GM18502 (cell line): ENCODE results near the gene INHBC.
"Not testable (repeated sequence)": the region's sequence is repeated elsewhere in the genome, so short reads cannot be mapped to it uniquely, and the experiment has no call there.

Experiments used
- ATAC-seq: cut with Tn5 transposase; IDR thresholded peaks from one replicate; pipeline ENCODE4 v1.9.1; 2021; ENCODE audit warnings: mild to moderate bottlenecking; ENCODE audit not compliant: unreplicated experiment, poor library complexity

Gene INHBC, protein sequence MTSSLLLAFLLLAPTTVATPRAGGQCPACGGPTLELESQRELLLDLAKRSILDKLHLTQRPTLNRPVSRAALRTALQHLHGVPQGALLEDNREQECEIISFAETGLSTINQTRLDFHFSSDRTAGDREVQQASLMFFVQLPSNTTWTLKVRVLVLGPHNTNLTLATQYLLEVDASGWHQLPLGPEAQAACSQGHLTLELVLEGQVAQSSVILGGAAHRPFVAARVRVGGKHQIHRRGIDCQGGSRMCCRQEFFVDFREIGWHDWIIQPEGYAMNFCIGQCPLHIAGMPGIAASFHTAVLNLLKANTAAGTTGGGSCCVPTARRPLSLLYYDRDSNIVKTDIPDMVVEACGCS

DNA sequence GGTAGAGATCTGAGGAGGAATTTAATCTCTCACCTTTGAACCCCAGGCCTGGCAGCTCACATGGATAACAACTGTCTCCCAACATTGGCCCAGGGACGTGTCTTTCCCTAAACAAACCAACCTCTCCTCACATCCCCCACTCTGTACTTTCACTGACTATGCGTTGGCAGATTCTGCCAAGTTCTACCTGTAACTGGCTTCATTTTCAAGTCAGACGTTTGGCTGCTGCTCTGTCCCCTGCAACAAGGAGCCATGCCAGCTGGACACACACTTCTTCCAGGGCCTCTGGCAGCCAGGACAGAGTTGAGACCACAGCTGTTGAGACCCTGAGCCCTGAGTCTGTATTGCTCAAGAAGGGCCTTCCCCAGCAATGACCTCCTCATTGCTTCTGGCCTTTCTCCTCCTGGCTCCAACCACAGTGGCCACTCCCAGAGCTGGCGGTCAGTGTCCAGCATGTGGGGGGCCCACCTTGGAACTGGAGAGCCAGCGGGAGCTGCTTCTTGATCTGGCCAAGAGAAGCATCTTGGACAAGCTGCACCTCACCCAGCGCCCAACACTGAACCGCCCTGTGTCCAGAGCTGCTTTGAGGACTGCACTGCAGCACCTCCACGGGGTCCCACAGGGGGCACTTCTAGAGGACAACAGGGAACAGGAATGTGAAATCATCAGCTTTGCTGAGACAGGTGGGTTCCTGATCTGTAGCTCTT, at the start of gene INHBC:
Gene INHBC (plus strand): TSS at position 268 of the 707 bp plus-strand sequence. CDS start 103 bp downstream, at position 371.
- ATAC-seq, result no peak

DNA sequence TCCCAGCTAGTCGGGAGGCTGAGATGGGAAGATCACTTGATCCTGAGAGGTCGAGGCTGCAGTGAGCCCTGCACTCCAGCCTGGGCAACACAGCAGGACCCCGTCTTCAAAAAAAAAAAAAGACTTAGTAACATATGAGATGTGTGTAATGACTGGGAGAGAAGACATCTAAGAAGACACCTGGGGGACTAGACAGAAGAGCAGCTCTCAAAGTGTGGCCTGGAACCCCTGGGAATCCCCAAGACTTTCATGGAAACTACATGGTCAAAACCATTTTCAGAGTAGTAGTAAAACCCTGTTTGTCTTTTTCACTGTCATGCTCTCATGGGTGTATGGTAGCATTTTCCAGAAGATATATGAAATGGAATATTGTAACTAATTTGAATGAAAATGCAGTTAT, 49.0 kb upstream of the INHBC start:
- no peak for ATAC-seq

DNA sequence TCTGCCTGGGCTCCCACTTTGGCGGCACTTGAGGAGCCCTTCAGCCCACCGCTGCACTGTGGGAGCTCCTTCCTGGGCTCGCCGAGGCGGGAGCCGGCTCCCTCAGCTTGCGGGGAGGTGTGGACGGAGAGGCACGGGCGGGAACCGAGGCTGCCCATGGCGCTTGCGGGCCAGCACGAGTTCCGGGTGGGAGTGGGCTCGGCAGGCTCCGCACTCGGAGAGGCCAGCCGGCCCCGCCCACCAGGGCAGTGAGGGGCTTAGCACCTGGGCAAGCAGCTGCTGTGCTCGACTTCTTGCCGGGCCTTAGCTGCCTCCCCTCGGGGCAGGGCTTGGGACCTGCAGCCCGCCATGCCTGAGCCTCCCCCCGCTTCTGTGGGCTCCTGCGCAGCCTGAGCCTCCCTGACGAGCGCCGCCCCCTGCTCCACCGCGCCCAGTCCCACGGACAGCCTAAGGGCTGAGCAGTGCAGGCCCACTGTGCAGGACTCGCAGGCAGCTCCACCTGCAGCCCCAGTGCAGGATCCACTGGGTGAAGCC, 48.3 kb upstream of the INHBC start:
- ATAC-seq, result no peak

DNA sequence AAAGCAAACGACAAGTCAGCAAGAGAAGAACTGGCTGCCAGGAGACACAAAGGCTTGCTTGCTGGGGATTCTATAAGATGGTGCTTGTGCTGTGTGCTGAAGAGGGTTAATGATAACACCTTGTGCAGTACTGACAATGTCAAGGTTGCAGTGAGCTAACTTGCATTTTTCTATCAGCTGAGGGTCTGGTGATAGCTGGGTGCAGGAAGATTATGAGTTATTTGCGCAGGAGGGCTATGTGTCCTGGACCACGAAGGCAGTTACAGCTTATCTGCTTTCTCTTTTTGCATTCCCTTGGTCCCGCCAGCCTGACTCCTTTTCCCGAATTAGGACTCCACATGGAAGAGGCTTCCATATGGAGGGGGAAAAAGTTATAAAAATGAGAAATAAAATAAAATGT, 46.2 kb upstream of the INHBC start:
- ATAC-seq, result no peak

DNA sequence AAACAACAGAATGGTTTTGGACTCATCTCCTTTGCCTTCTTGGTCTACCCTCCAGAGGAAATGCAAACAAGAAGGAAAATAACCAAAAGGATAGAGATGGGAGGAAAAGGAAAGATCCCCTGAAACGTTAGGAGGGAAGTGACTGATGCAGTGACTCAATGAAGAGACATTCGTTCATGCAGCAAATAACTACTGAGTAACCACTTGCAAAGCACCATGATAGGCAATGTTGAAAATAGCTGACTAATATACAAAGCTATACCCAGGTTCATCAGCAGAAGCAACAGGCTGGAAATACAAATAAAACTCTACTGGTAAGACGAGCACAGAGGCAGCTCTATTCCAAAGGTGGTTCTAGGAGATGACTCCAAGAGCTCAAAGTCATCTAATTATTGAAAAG, 45.6 kb upstream of the INHBC start:
- no peak for ATAC-seq

DNA sequence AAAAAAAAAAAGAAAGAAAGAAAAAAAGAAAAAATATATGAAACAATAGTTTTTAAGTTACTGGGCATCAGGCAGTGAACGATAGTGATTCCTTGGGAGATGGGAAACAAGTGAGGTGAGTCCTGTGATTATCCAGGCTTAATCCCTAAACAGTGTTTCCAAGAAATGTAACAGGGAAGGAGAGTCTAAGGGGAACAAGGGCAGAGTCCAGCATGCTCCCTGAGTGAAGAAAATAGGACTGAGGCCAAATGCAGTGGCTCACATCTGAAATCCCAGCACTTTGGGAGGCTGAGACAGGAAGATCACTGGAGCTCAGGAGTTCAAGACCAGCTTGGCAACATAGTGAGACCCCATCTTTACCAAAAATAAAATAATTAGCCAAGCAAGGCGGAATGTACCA, 44.4 kb upstream of the INHBC start:
- no peak for ATAC-seq

DNA sequence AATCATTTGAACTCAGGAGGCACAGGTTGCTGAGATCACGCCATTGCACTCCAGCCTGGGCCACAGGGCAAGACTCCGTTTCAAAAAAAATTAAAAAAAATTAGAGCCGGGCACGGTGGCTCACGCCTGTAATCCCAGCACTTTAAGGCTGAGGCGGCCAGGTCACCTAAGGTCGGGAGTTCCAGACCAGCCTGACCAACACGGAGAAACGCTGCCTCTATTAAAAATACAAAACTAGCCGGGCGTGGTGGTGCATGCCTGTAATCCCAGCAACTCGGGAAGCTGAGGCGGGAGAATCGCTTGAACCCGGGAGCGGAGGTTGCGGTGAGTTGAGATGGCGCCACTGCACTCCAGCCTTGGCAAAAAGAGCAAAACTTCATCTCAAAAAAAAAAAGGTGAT, 39.5 kb upstream of the INHBC start:
- ATAC-seq, result no peak

DNA sequence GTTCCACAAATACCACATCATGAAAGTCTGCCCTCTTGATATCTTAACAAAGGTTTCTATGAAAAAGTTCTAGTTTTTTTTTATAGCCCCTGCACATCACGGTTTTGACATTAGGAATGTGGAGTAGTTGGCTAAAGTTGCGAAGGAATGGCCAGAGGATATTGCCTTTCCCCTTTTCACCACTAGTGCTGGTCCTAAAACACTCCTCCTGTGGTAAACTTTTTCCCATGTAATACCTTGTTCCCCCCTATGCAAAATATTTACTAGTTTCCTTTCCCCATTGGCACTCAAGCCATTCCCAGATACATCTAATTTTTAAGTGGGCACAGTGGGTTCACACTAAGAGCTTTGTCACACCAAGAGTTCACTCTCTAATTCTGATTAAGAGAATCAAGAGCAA, 37.1 kb upstream of the INHBC start:
- no peak for ATAC-seq

DNA sequence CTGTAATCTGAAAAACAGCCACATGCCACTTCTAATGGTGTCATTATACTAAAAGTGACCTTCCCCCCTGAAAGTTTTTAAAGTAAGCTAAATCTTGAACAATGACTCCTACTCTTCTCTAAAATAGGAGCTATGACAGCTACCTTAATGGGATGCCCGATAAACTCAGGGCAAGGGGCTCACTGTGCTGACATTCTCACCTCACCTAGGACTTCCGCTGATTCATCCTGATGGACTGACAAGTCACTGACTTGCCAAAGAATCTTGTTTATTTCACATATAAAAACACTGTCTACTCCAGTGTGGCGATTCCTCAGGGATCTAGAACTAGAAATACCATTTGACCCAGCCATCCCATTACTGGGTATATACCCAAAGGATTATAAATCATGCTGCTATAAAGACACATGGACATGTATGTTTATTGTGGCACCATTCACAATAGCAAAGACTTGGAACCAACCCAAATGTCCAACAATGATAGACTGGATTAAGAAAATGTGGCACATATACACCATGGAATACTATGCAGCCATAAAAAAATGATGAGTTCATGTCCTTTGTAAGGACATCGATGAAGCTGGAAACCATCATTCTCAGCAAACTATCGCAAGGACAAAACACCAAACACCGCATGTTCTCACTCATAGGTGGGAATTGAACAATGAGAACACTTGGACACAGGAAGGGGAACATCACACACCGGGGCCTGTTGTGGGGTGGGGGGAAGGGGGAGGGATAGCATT, 34.7 kb upstream of the INHBC start:
- ATAC-seq, result not testable (repeated sequence)

DNA sequence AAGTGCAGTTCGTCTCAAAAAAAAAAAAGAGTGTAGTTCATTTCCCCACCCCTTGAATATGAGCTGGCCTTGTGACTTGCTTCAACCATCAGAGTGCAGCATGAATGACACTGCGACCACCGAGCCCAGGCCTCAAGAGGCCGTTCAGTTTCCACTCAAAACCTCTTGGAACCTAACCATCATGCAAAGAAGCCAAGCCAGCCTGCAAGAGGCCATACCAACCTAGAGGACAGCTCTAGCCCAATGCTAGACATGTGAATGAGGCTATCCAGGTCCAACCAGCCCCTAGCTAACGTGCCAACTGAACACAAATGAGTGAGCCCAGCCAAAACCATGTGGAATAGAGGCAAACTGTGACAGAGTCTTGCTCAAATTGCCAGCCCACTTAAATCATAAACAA, 33.4 kb upstream of the INHBC start:
- no peak for ATAC-seq

DNA sequence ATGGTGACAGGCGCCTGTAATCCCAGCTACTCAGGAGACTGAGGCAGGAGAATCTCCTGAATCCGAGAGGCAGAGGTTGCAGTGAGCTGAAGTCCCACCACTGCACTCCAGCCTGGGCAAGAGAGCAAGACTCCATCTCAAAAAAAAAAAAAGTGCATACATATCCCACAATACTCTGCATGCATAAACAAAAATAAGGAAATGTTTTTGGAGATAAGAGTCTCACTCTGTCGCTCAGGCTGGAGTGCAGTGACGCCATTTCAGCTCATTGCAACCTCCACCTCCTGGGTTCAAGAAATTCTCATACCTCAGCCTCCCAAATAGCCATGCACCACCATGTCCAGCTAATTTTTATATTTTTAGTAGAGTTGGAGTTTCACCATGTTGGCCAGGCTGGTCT, 32.4 kb upstream of the INHBC start:
- ATAC-seq, result not testable (repeated sequence)

DNA sequence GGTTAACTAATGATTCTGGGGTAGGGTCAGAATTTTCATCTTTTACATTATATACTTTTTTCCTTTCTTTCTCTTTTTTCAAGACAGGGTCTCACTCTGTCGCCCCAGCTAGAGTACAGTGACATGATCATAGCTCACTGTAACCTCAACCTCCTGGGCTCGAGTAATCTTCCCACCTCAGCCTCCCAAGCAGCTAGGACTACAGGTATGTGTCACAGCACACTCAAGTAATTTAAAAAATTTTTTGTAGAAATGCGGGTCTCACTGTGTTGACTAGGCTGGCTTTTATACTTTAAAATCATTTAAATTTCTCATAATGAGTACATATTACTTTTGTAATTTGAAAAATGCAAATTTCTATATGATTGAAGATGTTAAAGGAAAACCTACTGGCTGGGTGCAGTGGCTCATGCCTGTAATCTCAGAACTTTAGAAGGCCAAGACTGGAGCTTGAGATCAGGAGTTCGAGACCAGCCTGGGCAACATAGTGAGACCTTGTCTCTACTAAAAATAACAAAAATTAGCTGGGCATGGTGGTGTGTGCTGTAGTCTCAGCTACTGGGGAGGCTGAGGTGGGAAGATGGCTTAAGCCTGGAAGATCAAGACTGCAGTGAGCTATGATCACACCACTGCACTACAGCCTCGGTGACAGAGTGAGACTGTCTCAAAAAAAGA, 29.5 kb upstream of the INHBC start:
- no peak for ATAC-seq

DNA sequence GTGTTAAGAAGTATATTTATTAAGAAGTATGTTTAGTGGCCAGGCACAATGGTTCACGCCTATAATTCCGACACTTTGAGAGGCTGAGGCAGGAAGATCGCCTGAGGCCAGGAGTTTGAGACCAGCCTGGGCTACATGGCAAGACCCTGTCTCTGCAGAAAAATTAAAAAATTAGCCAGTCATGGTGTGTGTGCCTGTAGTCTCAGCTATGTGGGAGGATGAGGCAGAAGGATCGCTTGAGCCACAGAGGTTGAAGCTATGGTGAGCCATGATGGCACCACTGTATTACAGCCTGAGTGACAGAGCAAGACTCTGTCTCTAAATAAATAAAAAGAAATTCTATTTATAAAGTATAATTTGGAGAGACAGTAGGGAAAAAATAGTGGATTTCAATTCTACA, 24.1 kb upstream of the INHBC start:
- no peak for ATAC-seq

DNA sequence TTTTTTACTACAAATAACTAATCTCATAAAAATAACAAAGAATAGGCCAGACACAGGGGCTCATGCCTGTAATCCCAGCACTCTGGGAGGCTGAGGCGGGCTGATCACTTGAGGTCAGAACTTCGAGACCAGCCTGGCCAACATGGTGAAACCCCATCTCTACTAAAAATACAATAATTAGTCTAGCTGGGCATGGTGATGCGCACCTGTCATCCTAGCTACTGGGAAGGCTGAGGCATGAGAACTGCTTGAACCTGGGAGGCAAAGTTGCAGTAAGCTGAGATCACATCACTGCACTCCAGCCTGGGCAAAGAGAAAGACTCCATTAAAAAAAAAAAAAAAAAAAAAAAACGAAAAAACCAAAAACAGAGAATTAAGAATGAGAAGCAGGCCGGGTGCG, 20.4 kb upstream of the INHBC start:
- ATAC-seq, result not testable (repeated sequence)

DNA sequence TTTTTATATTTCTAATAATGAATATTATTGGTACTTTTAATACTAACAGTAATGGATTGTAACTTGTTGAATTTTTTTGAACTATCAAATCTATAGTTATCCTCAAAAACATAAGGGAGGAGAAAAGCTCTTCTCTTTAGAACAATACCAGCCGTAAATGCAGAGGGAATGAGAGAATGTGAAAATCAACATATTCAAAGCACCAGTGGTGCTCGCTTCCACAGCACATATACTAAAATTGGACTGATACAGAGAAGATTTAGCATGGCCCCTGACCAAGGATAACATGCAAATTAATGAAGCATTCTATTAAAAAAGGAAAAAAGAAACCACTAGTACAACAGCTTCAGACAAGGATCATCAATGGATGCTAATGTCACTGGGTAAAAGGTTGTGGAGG, 19.5 kb upstream of the INHBC start:
- ATAC-seq, result no peak

DNA sequence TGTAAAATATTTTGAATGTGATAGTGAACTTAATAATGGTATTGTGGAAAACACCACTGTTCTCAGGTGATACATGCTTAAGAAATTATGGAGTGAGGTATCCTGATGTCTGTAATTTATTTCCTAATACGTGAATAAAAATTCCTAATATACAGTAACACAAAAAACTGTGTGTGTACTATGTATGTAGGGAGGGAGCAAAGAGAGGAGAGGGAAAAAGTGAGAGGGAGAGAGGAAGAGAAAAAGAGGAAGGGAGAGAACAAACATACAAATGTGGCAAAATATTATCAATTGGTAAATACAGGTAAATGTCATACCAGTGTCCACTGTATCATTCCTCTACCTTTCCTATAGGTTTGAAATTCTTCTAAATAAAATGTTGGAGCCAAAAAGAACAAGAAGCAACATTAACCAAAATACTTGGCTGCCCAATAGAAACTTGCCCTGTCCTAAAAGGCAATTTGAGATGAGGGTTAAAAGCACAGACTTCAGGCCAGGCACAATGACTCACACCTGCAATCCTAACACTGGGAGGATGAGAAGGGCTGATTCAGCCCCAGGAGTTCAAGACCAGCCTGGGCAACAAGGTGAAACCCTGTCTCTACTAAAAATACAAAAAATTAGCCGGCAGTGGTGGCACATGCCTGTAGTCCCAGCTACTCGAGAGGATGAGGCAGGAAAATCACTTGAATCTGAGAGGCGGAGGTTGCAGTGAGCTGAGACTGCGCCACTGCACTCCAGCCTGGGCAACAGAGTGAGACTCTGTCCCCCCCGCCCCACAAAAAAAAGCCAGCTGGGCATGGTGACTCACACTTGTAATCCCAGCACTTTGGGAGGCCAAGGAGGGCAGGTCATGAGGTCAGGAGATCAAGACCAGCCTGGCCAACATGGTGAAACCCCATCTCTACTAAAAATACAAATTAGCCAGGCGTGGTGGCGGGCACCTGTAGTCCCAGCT, 18.3 kb upstream of the INHBC start:
- ATAC-seq, result no peak

DNA sequence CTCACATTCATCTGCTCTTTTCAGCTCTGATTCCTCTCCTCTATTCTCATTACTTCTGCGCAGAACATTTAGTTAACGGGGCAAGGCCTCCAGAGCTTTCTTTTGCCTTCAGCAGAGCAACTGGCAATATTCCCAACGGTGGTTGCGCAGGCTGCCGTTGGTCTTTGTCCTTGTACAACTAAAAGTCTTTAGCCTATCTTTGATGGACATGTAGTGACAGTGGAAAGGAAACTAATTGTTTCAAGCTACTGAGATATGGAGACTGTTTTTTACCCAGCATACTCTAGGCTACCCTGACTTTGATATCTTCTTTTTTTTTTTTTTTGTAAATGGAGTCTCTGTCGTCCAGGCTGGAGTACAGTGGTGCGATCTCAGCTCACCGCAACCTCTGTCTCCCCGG, 16.3 kb upstream of the INHBC start:
- no peak for ATAC-seq

DNA sequence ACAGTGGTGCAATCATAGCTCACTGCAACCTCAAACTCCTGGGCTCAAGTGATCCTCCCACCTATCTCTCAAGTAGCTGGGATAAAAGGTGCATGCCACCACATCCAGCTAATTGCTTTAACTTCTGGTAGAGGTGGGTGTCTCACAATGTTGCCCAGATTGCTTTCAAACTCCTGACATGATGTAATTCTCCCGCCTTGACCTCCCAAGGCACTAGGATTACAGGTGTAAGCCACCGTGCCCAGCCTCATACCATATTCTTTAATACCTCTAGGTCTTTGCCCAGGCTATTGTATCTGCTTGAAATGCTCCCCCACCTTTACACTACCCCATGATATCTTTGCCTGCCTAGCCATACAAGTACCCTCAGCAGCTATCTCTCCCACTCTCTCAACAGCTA, 15.1 kb upstream of the INHBC start:
- ATAC-seq, result no peak

DNA sequence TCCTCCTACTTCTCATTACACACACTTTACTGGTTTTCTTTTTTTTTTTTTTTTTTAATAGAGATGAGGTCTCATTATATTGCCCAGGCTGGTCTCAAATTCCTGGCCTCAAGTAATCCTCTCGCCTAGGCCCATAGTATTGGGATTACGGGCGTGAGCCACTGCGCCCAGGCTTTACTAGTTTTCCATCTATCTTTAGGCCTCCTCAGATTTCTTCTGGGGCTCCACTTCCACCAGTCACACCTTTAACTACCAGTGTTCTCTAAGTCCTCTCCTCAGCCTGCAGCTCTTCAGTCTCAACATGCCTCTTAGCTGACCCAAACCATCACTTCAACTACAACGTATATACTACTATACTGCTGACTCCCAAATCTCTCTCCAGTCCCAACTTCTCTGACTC, 14.1 kb upstream of the INHBC start:
- no peak for ATAC-seq
